Activated CD8-positive, alpha-beta memory T cell treated with anti-CD3 and anti-CD28 coated beads for 48 hours (primary cell): ENCODE results near the gene SLC36A3.
"Not testable (repeated sequence)": the region's sequence is repeated elsewhere in the genome, so short reads cannot be mapped to it uniquely, and the experiment has no call there.

Source experiments
- DNase-seq, 3 experiments: peaks; one replicate each; pipeline ENCODE4 v3.0.0-alpha.2; 2020; ENCODE audit warnings: low read depth in 2 of 3, low spot score in 2 of 3

SLC36A3 gene

DNA sequence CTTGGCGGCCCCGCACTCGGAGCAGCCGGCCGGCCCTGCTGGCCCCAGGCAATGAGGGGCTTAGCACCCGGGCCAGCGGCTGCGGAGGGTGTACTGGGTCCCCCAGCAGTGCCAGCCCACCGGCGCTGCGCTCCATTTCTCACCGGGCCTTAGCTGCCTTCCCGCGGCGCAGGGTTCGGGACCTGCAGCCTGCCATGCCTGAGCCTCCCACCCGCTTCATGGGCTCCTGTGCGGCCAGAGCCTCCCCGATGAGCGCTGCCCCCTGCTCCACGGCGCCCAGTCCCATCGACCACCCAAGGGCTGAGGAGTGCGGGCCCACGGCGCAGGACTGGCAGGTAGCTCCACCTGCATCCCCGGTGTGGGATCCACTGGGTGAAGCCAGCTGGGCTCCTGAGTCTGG, 5.7 kb upstream of the SLC36A3 start:
- DNase-seq, result not testable (repeated sequence)

DNA sequence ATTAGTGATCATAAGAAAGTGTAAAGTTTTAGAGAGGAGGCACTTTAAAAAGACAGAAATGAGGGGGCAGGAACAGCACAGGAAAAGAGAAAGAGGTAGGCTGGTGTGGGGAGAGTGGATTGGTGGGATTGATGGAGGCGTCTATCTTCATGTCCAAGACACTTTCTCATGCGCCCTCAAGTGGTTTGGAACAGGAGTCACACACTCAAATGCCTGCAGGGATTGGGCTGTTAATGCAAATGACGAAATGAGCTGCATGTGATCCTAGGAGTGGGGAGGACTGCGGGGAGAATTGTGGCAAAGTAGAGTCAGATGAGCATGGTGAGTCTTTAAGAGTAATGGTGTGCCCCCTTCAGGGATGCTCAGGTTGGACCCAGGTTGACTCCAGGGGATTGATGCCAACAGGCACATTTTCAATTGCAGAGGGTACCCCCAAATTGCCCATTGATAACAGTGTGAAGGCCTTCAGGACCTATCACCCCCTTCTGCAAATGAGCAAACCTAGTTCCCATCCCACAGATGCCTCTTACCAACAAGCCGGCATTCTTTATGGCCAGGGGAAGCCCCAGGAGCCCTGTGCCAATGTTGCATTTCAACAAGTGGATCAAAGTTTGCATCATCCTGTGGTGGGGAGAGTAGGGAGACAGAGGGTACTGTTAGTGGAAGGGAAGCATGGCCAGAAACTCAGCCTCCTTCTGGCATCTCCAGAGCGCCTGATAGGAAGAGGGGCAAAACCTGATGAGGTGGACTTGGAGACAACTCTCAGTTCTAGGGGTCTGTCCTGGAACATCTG, 5.3 kb downstream of the SLC36A3 start:
- DNase-seq, result no peak

DNA sequence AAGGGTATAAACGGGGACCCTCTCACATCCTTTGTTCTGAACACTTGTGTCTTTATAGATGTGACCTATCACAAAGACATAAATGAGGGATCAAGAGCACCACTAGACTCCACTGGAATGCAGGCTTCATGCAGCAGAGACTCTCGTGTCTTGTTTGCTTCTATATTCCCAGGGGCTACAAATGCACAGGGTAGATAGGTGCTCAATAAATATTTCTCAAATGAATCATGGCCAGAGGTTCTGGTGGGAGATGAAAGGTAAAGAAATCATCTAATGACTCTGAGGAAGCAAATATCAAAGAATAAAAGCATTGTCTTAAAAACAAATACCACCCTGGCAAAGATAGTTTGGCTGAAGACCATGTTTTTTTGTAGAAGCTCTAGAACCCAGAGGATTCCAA, 6.6 kb downstream of the SLC36A3 start:
- no peak for DNase-seq

DNA sequence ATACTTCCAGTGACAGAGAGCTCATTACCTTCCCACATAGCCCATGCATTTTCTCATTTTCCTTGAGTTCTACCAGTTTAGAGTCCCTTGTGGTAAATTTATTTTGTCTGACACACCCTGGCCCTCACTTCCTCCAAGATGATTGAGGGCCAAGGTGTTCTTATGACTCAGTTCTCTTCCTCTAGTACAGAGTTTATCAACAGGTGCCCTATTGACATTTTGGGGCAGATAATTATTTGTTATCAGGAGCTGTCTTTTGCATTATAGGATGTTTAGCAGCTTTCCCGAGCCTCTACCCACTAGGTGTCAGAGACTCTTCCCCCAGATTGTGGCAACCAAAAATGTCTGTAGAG, 7.1 kb downstream of the SLC36A3 start:
- DNase-seq, result no peak

DNA sequence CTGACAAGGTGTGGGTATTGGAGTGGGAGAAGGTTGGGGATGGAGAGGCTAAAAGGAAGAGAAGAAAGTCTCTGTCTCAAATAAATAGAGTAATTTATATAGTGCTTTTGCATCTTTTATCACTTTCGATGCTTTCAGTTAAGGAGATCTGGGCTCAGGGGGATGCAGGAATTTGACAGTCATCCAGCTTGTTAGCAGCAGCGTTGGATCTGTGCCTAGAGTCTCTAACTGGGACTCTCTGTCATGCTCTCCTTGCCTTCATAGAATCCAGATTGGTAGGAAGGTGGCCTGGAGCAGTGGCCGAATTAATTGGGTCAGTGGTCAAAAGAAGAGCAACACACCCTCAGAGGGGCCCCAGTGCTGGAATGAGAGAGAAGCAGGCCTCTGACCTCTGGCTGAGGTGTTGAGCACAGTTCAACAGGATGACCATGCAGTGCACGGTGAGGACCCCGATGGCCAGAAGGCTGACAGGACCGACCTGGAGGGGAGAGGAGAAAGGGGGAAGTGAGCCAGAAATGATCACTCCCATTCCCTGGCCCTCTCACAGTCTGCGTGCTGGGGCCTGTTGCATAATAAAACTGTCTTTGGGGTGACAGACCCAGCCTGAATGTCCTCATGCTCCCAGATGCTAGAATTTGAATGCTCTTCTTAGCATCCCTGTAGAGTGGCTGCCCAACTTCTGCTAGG, 7.6 kb downstream of the SLC36A3 start:
- no peak for DNase-seq

DNA sequence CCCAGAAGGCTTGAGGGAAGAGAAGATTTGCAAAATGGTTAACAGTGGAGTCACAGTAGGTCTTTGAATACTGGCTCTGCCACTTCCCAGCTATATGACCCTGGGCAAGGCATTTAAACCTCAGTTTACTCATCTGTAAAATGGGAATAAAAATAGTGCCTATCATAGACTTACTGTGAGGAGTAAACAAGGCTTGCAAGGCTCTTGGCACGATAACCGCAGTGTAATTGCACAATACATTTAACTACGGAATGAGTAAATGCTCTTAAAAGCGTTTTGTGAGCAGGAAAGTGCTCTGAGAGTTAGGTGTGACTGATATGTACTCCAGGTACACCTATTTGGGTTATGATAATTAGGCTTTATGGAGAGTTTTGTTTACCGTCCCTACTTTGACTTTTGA, 8.4 kb downstream of the SLC36A3 start:
- no peak for DNase-seq

DNA sequence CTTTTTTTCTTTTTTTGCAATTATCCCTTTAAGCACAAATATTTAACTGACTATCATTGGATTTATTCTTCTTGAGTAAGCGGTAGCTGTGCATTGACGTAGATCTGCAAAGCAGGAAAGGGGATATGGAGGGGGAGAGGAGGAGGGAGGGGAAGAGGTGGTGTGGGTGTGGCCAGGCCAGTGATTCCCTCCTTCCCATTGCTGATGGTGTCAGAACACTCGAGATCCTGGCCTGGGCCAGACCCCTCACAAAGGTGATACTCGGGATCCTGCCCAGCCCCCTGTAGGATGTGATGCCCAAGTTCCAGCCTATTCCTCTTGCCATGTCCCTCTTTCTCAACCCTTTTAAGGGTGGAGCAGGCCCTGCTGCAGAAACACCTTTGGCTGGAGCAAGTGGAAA, 9.9 kb downstream of the SLC36A3 start:
- DNase-seq, result no peak

DNA sequence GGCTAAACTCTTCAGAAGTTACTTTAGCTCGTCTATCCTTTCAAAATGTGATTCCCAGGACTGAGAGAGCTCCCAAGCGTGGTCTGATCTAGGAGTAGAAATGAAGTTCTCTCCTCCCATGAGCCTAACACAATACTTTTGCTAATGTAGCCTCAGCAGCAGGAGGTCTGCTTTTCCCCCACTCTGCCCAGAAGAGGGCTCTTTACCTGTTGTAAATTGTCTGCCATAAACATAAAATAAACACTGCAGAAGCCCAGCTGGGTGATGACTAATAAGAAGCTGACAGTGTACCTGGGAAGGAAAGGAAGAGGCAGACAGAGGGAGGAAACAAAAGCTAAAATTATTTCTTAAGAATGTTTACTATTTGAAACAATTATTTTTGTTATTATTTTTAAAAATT, 15.4 kb downstream of the SLC36A3 start:
- no peak for DNase-seq

DNA sequence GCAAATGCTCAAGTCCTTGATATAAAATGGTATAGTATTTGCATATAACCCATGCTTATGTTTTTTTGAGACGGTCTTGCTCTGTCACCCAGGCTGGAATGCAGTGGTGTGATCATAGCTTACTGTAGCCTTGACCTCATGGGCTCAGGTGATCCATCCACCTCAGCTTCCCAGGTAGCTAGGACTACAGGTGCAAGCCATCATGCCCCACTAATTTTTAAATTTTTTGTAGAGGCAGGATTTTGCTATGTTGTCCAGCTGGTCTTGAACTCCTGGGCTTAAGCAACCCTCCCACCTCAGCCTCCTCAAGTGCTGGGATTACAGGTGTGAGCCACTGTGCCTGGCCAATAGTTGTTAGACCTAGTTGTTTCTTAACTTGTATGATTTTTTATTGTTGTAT, 17.3 kb downstream of the SLC36A3 start:
- no peak for DNase-seq

DNA sequence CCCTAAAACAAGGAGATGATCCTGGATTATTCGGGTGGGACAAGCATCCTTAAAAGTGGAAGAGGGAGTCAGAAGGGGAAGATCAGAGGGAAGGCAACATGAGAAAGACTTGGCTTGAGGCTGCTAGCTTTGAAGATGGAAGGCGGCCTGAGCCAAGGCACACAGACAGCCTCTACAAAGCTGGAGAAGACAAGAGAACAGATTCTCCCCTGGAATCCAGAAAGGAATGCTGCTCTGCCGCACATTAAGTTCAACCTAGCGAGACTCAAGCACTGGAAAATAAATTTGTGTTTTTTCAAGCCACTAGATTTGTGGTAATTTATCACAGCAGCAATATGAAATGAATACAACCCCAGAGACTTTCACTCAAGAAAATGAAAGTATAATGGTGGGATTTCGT, 17.9 kb downstream of the SLC36A3 start:
- DNase-seq, result no peak

DNA sequence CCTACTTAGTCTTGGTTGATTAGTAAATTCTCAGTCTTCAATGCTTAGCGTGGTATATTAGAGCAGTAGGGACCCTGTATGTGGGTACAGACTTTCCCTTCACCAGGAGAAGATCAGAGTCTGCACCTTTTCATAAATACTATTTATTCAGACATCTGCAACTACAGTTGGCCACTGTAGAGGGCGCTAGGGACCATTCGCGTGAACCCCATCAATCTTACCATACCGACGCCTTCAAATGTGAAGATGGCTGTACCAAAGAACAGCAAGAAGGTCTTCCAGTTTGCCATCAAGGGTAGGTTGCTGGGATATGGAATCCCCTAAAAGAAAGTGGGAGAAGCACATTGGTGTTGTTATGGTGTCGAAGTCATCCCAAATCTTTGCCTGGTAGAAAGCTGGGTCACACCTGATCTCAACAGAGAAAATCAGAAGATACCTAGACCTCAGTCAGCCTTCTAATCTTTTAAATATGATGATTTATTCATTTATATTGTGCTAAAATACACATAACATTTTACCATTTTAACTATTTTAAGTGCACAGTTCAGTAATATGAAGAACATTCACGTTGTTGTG, 19.1 kb downstream of the SLC36A3 start:
- DNase-seq, result no peak

DNA sequence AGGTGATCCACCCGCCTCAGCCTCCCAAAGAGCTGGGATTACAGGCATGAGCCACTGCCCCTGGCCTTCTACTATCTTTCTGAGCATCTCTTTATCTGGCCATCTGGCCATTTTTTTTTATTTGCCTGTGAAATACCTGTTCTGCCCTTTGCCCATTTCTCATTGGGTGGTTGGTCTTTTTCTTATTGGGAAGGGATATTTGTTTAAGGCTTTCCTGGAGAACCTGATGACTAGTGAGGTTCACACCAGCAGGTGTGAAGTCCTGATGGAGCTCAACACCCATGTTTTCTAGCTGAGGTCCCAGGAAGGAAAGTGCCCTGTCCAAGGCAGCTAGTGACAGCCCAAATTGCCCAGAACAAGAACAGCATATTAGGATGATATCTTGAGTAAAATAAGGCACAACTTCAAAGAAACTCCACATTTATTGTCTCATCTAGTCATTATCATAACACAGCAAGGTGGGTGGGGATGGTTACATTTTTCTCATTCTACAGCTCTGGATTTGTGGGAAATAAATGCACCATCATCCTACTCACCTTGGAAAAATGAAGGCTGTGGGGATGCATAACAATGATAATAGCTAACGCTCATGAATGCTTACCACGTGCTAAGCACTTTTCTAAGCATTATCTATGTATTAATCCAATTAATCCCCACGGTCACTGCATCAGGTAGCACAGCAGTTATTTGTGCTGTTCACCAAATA, 20.3 kb downstream of the SLC36A3 start:
- no peak for DNase-seq

DNA sequence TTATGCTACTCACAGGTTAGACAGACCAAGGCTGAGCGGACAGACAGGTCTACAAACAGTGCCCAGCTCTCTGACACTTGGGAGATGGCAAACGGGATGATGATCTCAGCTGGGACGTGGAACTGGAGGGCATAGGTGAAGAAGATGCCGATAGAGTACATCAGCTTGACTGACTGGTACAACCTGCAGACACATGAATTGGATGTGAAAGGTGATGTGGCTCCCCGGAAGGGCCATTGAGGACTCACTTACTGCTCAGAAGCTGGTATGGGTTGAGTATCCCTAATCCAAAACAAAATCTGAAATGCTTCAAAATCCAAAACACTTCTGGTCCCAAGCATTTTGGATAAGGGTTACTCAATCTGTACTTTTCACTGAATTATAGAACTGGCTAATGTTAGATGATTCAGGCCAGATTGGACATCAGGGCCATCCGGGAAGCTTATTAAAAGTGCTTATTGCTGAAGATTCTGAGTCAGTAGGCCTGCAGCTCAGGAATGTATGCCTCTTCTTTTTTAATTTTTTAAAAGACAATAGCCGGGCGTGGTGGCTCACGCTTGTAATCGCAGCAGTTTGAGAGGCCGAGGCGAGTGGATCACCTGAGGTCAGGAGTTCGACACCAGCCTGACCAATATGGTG, 22.4 kb downstream of the SLC36A3 start:
- DNase-seq, result no peak

DNA sequence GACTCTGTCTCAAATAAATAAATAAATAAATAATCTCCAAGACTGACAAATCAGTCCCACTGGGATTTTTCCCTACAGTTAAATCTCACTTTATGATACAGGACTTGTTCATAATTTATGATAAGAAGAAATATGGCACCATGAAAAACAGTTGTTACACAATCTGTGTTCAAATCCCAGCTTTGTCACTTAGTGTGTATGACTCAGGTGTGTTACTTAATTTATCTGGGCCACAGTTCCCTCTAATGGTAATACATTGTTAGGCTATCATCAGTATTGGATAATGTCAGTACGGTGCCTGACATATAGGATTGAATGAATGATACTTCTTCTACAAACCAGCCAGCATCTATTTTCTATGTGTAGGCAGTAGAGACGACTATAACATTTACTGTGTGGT, 23.1 kb downstream of the SLC36A3 start:
- no peak for DNase-seq

DNA sequence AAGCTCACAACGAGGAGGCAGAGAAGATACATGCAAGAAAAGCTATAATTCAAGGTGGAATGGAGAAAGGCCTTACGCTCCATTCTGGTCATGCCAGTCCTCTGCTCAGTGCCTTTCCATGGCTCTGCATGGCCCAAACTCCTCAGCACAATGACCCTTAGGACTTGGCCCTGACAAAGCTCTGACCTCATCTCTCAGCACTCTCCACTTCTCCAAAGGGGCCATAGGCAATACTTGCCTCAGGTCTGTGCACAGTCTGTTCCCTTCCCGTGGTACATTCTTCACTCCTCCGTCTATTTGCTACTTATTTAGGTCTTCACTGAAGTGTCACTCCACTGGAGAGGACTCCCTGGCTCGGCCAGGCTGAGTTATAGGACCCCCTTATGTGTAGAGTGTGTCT, 24.7 kb downstream of the SLC36A3 start:
- DNase-seq, result no peak

DNA sequence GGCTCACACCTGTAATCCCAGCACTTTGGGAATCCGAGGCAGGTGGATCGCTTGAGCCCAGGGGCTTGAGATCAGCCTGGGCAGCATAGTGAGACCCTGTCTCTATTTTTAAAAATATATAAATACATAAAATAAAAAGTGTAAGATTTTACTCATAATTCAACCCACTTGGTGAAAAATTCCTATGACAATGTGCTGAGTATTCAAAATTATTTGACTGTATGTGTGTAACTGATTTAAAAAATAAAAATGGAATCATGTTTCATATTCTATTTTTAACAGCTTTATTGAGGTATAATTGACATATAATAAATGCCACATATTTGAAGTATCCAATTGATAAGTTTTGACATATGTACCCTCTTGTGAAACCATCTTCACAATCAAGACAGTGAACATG, 27.8 kb downstream of the SLC36A3 start:
- no peak for DNase-seq

DNA sequence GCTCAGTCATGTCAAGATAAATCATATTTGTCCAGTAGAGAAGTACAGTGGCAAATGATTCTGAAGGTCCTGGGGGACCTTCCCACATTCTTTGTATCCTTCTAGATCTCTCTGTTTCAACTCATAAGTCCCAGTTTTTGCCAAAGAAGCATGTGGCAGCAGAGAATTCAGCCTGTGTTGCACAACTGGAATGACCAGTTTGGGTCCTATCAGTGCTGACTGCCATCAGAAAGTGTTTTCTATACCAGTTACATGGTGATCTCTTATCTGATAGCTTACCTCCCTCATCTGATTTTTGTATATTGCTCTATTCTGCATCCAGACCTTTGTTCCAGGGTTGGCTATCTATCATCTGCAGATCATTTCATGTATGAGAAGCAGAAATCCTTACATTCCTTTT, 28.9 kb downstream of the SLC36A3 start:
- no peak for DNase-seq

DNA sequence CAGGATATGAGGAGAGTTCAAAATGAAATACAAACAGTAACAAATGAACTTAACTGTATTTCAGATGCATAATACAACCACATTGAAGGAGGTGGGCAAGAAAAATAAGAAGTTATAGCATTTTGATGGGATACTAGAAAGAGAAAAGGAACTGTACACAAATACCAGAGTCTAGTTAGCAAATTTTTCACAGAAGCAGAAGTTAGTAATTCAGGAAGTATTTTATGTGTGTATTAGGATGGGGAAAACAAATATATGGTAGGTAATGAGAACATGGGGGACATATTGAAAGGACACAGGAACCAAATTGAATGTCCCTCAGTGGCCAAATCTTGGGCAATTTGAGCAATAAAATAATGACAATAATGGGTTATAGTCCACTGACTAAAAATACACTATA, 32.2 kb downstream of the SLC36A3 start:
- no peak for DNase-seq

DNA sequence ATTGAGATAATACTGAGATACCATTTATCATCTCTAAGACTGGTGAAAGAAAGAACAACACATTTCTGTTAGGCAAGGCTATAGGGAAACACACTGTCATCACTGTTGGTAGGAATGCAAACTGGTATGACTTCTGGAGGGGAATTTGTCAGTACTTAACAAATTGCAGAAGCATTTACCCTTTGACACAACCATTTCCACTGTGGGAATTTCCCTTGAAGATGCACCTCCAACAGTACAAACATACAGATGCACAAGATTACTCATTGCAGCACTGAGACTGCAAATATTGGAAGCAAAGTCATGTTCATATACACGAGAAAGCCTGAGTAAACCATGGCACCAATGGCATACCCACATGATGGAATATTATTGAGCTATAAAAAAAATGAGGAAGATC, 33.0 kb downstream of the SLC36A3 start:
- DNase-seq, result no peak

DNA sequence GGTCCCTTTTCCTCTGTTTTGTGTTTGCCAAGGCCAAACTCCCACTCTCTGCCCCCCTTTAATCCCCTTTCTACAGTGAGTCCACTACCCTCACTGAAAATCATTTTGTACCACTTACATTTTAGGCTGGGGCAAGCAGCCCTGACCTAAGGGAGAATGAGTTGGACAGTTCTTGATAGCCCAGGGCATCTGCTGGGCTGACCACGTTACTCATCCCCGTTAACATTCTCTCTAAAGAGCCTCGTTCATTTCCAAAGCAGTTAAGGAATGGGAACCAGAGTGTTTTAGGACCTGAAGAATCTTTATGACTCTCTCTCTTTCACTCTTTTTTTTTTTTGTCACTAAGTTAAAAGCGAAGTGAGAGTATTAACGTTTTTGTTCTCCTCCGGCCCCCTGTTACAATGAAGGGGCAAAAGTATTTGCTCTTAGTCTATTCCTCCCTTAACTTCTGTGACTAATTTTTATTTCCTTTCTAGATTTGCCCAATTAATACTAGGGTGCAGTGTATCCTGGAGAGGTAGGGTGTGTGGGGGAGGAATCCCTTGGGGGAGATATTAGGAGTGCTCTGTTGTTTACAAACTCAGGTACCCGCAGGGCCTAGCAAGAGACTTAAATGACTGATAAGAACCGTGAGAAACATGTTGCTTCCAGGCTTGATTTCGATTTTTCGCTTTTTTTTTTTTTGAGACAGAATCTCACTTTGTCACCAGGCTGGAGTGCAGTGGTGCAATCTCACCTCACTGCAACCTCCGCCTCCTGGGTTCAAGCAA, 35.9 kb downstream of the SLC36A3 start:
- DNase-seq, result no peak

DNA sequence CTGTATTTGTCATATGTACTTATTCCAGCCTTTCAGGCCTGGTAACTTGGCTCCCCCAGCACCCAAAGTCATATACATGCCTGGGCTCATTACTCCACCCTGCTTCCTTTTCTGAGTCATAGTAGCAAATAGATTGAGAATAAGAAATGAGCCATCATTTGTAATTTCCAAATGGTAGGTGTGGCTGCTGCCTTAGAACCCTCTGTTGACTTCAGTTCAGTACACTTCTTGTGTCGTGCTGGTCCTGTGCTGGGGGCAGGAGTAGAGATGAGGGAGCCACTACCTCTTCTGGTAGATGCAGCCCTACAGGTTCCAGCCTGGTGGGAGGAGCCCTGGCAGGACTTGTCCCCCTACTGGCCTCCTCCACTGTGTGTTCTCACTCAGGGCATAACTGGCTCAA, 39.5 kb downstream of the SLC36A3 start:
- no peak for DNase-seq
